Measurements from ENCODE around the gene VAMP5. TPM values are rescaled to one million over a fixed set of nuclear protein-coding genes. Genes with fewer than 3 reads are reported as not detected.
A peak's percentile ranks its signal among the peaks of the same experiment; 100 is the strongest.
"Not testable (repeated sequence)": the region's sequence is repeated elsewhere in the genome, so short reads cannot be mapped to it uniquely, and the experiment has no call there.

The VAMP5 gene
- total RNA-seq, 2 experiments from 2014 or later, result 66.7 to 70.8 TPM

GRCh38 chr2:85601771-85602475 is 17.7 kb downstream of the VAMP5 start:
- peaks cover 16% of the 10 kb centered on the region for H3K4me1 Mint-ChIP-seq
- H3K9me3 Mint-ChIP-seq, result no peaks in the 10 kb centered on the region
- H3K27ac Mint-ChIP-seq, result no peak overlapping the region
- H3K36me3 Mint-ChIP-seq, result peaks cover 2% of the 10 kb centered on the region
- H3K4me3 Mint-ChIP-seq, result peak overlapping the region; percentile 75
- ATAC-seq (ENCODE audit: low read depth), result peak; percentile 5
- POLR2A ChIA-PET, result interaction anchor here (0.7 to 2.1 kb wide), 4 partner anchors 7 to 17 kb away, joined by 3 to 8 read pairs (median 4); partner anchors contain the start of gene C2orf68
- no peaks in the 10 kb centered on the region for H3K27me3 Mint-ChIP-seq
- no peak for DNase-seq

GRCh38 chr2:85602476-85603234 is 18.4 kb downstream of the VAMP5 start, which contains the start of gene TMEM150A:
Gene TMEM150A (minus strand): TSS chr2:85602698. CDS start chr2:85601948, 750 bp downstream.
- POLR2A ChIA-PET, result interaction anchor here (0.5 to 2.1 kb wide), 7 partner anchors 8 to 284 kb away, joined by 3 to 8 read pairs (median 4); partner anchors contain the start of genes C2orf68, MAT2A and USP39

GRCh38 chr2:85604133-85604444 is 19.9 kb downstream of the VAMP5 start:
- H3K36me3 Mint-ChIP-seq; H3K27ac Mint-ChIP-seq; H3K27me3 Mint-ChIP-seq; H3K9me3 Mint-ChIP-seq; ATAC-seq (ENCODE audit: low read depth); DNase-seq: not testable (repeated sequence)
- Mint-ChIP-seq H3K4me3 (peak overlapping the region; percentile 90), H3K4me1 (peaks cover 13% of the 10 kb centered on the region)
- POLR2A ChIA-PET, result interaction anchor here (0.8 to 2.0 kb wide), 2 partner anchors 9 to 12 kb away, joined by 4 to 8 read pairs; partner anchors contain the start of genes RNF181 and USP39

More at GRCh38 chr2:85602476-85603234, 18.4 kb downstream of the VAMP5 start, which contains the start of gene TMEM150A:
- DNase-seq (peak; percentile 90), ATAC-seq (ENCODE audit: low read depth) (peak; percentile 98)
- Mint-ChIP-seq H3K27me3 (no peaks in the 10 kb centered on the region), H3K4me3 (peak within 1 kb of the TSS; percentile 90), H3K36me3 (peaks cover 2% of the 10 kb centered on the region), H3K27ac (peak within 1 kb of the TSS; percentile 54), H3K9me3 (no peaks in the 10 kb centered on the region), H3K4me1 (peaks cover 13% of the 10 kb centered on the region)

- Mint-ChIP-seq H3K4me1 (peaks cover 13% of the 10 kb centered on the region), H3K4me3 (no peak overlapping the region), H3K36me3 (peaks cover 6% of the 10 kb centered on the region), H3K9me3 (no peaks in the 10 kb centered on the region), H3K27me3 (no peaks in the 10 kb centered on the region), H3K27ac (no peak overlapping the region)
- POLR2A ChIA-PET, result interaction anchor here (0.8 to 2.0 kb wide), 3 partner anchors 10 to 66 kb away, joined by 3 to 8 read pairs (median 4); partner anchors contain the start of genes MAT2A, RNF181 and USP39
- DNase-seq (no peak), ATAC-seq (ENCODE audit: low read depth) (no peak)
Measured at GRCh38 chr2:85604568-85605339, 20.5 kb downstream of the VAMP5 start.

DNA sequence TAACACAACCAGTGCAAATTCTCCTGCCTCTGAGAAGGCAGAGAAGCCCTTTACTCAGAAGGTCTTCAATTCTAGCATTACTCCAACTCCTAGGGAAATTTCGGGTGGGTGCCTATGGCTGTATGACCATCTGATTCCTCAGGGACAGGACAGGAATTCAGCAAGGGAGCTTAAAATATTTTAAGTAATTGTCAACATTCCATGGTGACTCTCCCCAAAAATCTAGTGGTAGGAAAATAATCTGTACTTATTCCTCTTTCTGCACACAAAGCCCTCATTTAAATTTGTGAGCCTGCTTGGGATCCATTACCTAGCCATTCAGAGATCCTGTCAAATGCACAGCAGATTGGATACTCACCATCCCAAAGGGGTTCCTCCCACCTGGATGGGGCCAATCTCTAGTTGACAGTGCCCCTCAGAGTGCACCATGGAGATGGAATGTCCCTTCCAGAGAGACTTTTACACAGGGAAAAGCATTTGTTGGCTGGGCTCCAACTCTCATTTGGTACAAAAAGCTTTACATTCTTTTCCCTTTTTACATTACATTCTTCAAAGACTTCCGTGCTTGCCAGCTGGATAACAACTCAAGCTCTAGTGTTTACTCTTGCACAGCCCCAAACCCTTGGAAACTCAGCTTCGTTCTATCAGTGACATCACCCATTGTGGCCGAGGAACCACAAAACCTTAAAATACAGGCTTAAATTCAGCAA is 21.3 kb downstream of the VAMP5 start:
- H3K4me3 Mint-ChIP-seq, result no peak overlapping the region
- H3K27me3 Mint-ChIP-seq, result no peaks in the 10 kb centered on the region
- H3K4me1 Mint-ChIP-seq, result peaks cover 19% of the 10 kb centered on the region
- no peak overlapping the region for H3K27ac Mint-ChIP-seq
- peaks cover 9% of the 10 kb centered on the region for H3K36me3 Mint-ChIP-seq
- no peaks in the 10 kb centered on the region for H3K9me3 Mint-ChIP-seq
- POLR2A ChIA-PET, result interaction anchor here (1.2 to 1.4 kb wide), 2 partner anchors 11 to 67 kb away, joined by 3 to 6 read pairs; partner anchors contain the start of gene MAT2A
- no peak for DNase-seq
- no peak for ATAC-seq (ENCODE audit: low read depth)

- ATAC-seq (ENCODE audit: low read depth) (no peak), DNase-seq (no peak)
- H3K9me3 Mint-ChIP-seq, result no peaks in the 10 kb centered on the region
- no peaks in the 10 kb centered on the region for H3K27me3 Mint-ChIP-seq
- H3K27ac Mint-ChIP-seq, result no peak overlapping the region
- H3K4me1 Mint-ChIP-seq, result peaks cover 19% of the 10 kb centered on the region
- POLR2A ChIA-PET, result interaction anchor here (1.2 kb wide), 1 partner anchor 11 kb away, joined by 6 read pairs; no protein-coding TSS in a partner anchor
- no peak overlapping the region for H3K4me3 Mint-ChIP-seq
- peaks cover 9% of the 10 kb centered on the region for H3K36me3 Mint-ChIP-seq
Measured at GRCh38 chr2:85606116-85606455, 21.9 kb downstream of the VAMP5 start.

DNA sequence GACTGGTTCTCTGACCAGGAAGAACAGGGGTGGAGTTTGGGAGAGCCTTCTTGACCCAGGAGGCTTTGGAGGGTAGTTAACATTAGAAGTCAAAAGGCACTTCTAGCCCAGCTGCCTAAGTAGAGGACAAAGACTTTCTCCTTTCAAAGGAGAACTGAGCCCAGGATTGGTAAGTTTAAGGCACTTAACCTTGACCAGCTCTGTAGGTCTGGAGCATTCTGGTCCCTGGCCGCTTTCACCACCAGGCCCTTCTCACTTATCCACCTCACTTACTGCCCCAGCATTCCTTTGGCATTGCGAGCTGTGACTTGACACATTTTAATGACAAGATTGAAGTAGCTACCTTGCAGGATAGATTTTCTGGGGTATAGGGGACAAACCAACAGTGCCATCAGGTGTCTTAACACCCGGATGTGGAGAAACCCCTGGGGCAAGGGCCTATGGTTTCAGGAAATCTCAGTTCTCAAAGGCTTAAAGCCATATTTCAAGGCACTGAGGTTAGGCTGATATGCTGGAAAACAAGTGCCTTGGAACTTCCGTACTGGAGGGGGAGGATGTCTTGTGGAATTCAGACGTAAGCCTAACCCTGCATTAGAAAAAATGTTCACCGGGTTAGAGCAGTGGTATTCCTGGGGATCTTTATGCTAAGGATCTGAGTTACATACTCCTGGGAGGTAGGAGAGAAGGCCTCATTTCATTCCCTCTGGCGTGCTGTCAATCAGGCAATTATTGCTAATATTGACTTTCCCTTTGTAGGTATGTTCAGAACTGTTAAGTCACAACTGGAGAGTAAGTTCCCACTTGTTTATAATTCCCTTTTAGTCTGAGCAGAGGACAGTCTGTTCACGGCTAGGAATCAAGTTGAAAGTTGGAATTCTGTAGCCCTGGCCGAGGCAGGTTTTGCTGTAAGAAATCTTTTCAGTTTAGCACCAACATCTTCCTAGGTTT is 23.3 kb downstream of the VAMP5 start:
- H3K4me1 Mint-ChIP-seq, result peaks cover 19% of the 10 kb centered on the region
- no peak overlapping the region for H3K4me3 Mint-ChIP-seq
- DNase-seq, result no peak
- H3K36me3 Mint-ChIP-seq, result peaks cover 9% of the 10 kb centered on the region
- no peaks in the 10 kb centered on the region for H3K27me3 Mint-ChIP-seq
- ATAC-seq (ENCODE audit: low read depth), result no peak
- H3K27ac Mint-ChIP-seq, result no peak overlapping the region
- H3K9me3 Mint-ChIP-seq, result no peaks in the 10 kb centered on the region
- POLR2A ChIA-PET, result interaction anchor here (0.5 to 0.6 kb wide), 2 partner anchors 74 to 1090 kb away, joined by 3 read pairs; no protein-coding TSS in a partner anchor

- ATAC-seq (ENCODE audit: low read depth) (peak; percentile 5), DNase-seq (no peak)
- Mint-ChIP-seq H3K27me3 (no peaks in the 10 kb centered on the region), H3K9me3 (no peaks in the 10 kb centered on the region), H3K4me3 (peak overlapping the region; percentile 100), H3K4me1 (peaks cover 10% of the 10 kb centered on the region), H3K36me3 (peaks cover 8% of the 10 kb centered on the region), H3K27ac (peak overlapping the region; percentile 95)
- POLR2A ChIA-PET, result interaction anchor here (0.5 to 4.1 kb wide), 14 partner anchors 8 to 72 kb away, joined by 3 to 37 read pairs (median 4); partner anchors contain the start of genes GGCX, MAT2A, RNF181 and TMEM150A
Measured at GRCh38 chr2:85611217-85611704, 27.0 kb downstream of the VAMP5 start.

DNA sequence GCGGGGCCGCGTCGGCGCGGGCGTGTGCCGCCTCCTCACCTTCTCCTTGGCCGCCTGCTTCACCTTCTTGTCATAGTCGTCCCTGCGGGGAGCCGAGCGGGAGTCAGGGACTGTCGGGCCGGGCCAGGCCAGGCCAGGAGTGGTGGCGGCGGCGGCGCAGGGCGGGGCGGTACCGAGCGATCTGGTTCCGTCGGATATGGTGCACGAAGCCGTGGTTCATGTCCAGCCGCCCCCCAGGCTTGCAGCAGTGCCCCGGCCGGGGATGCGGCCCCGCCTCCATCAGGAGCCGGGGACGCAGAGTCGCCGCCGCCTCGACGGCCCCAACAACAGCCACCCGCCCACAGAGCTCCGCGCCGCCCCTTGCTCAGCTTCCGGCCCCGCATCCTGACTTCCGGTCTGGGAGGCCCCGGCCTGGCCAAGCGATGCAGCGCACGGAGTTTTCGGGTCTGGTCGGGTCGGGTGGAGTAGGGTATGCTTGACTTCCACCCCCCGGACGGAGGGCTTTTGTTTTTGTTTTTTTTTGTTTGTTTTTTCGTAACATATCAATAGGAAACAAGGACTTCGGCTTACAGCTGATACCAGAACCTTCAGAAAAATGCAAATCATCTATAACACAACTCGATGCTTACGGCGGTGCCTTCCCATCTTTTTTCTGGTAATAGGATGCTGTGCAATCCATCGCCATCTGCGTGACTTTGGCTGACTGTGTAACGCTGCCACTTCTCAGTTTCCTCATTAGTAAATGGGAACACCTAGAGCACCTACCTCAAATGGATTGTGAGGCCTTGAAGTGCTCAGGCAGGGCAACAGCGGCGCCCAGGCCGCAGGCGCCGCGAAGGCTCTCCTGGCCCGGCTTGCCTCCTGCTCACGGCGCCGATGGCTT is 27.7 kb downstream of the VAMP5 start, which contains the start of gene C2orf68:
Gene C2orf68, minus strand, starts transcription at position 362 of the 883 bp plus-strand sequence. Its CDS starts 82 bp downstream, at position 280.
- H3K9me3 Mint-ChIP-seq, result no peaks in the 10 kb centered on the region
- peaks cover 10% of the 10 kb centered on the region for H3K4me1 Mint-ChIP-seq
- peak within 1 kb of the TSS; percentile 95 for H3K27ac Mint-ChIP-seq
- ATAC-seq (ENCODE audit: low read depth) (peak; percentile 69), DNase-seq (peak; percentile 89)
- H3K27me3 Mint-ChIP-seq, result no peaks in the 10 kb centered on the region
- peaks cover 8% of the 10 kb centered on the region for H3K36me3 Mint-ChIP-seq
- POLR2A ChIA-PET, result interaction anchor here (0.5 to 4.1 kb wide), 16 partner anchors 9 to 318 kb away, joined by 3 to 37 read pairs (median 4); partner anchors contain the start of genes GGCX, MAT2A, RNF181 and TMEM150A
- H3K4me3 Mint-ChIP-seq, result peak within 1 kb of the TSS; percentile 100

DNA sequence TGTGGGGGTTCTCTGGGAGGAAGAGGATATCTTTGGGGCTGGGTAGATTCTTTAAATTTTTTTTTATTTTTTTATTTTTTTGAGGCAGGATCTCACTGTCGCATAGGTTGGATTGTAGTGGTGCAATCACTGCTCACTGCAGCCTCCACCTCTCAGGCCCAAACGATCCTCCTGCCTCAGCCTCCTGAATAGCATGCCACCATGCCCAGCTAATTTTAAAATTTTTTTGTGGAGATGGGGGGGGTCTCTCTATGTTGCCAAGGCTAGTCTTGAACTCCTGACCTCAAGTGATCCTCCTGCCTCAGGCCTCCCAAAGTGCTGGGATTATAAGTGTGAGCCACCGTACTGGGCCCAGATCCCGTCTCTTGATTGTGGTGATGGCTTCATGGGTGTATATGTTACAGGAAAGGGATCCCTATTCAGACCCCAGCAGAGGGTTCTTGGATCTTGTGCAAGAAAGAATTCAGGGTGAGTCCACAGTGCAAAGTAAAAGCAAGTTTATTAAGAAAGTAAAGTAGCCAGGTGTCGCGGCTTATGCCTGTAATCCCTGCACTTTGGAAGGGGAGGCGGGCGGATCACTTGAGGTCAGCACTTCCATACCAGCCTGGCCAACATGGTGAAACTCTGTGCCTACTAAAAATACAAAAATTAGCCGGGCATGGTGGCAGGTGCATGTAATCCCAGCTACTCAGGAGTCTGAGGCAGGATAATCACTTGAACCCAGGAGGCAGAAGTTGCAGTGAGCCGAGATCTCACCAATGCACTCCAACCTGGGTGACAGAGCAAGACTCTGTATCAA is 29.7 kb downstream of the VAMP5 start:
- ATAC-seq (ENCODE audit: low read depth) (no peak), DNase-seq (no peak)
- Mint-ChIP-seq H3K36me3 (peaks cover 5% of the 10 kb centered on the region), H3K27ac (no peak overlapping the region), H3K9me3 (no peaks in the 10 kb centered on the region), H3K27me3 (no peaks in the 10 kb centered on the region), H3K4me3 (no peak overlapping the region), H3K4me1 (peaks cover 22% of the 10 kb centered on the region)
- POLR2A ChIA-PET, result no interaction called here
